Mucosa of descending colon (tissue), 3 donors: ENCODE measurements around the gene SMC3. TPM values are rescaled to one million over a fixed set of nuclear protein-coding genes. Genes with fewer than 3 reads are reported as not detected.

Experiments used
- ATAC-seq: fragments of 200-7000 bp; cut with Tn5 transposase; one replicate; pipeline ENCODE4 v1.9.1; 2020; ENCODE audit warnings: mild to moderate bottlenecking, moderate library complexity
- DNase-seq, 3 donors: peaks; one replicate each; pipeline ENCODE4 v3.0.0-alpha.2; 2020
- H3K36me3 ChIP-seq: fragments of 200-600 bp; one replicate; pipeline ENCODE4 v1.8.0; 2021; ENCODE audit warnings: low read depth, mild to moderate bottlenecking
- H3K4me1 ChIP-seq: fragments of 200-600 bp; one replicate; pipeline ENCODE4 v1.8.0; 2021; ENCODE audit warnings: low read depth, mild to moderate bottlenecking
- H3K4me3 ChIP-seq: fragments of 200-600 bp; one replicate; pipeline ENCODE4 v1.8.0; 2021; ENCODE audit warnings: mild to moderate bottlenecking
- H3K9me3 ChIP-seq: fragments of 200-600 bp; one replicate; pipeline ENCODE4 v1.8.0; 2021; ENCODE audit warnings: mild to moderate bottlenecking
- CTCF ChIP-seq: fragments of 200-600 bp; IDR thresholded peaks from one replicate; pipeline ENCODE4 v1.8.0; 2022; ENCODE audit warnings: antibody characterized with exemption, mild to moderate bottlenecking
- intact Hi-C, 2 donors: fragments of 100-400 bp; cut with DNase I in 1 of 2; cut with micrococcal nuclease in 1 of 2; formaldehyde crosslinking; loops; one replicate each; pipeline versions ENCODE4 v1.11.0 to v1.11.1; 2022; cut with DNase I, micrococcal nuclease
- long read RNA-seq, 2 donors: library from polyadenylated mRNA; unstranded; transcript quantifications; one replicate each; pipeline ENCODE4 v2.0.0, GENCODE V29; 2019 to 2021
- total RNA-seq, 3 donors: library from RNA; stranded (reverse); fragmentation: NEBNext Ultra II Directional in 2 of 3; extraction: Animal tissue kit (Norgen Biotek cat#: 25700) in 2 of 3; gene quantifications; one replicate each; pipeline versions ENCODE4 v1.2.1 to v1.2.4, GENCODE V29; 2021 to 2023
- donor health status: DM: no; HTN: no; CAD: no; lungs with moderate emphysema.
- donor health status: DM: no; HTN: no; CAD: no.
- donor health status: DM: no; HTN: yes; CAD: no.

The SMC3 gene
- total RNA-seq, result 10 to 100 TPM; 24.1 to 36.3 (median 27.3) TPM
- long read RNA-seq, donor 1, full-length matches to known transcripts, result 39 of 50 reads
- long read RNA-seq, donor 1, partial matches to known transcripts, result 10 of 50 reads
- long read RNA-seq, donor 1, other reads (novel, unspliced or antisense), result 1 of 50 reads
- long read RNA-seq, donor 2, partial matches to known transcripts, result 38 of 41 reads
- long read RNA-seq, donor 2, other reads (novel, unspliced or antisense), result 3 of 41 reads

- Histone ChIP-seq H3K9me3 (no peaks in the 10 kb centered on the region), H3K4me1 (no peaks in the 10 kb centered on the region), H3K4me3 (peak within 1 kb of the TSS; percentile 82), H3K36me3 (no peaks in the 10 kb centered on the region)
- intact Hi-C loops, result no loop called here
- ATAC-seq (peak; percentile 96), DNase-seq (peak; percentile 92 to 94 (median 92))
- TF ChIP-seq CTCF, result no peak
Measured at GRCh38 chr10:110567201-110568054, at the start of gene SMC3. Gene SMC3, plus strand, starts transcription at chr10:110567695. Its CDS starts 122 bp downstream, at chr10:110567817.

DNA sequence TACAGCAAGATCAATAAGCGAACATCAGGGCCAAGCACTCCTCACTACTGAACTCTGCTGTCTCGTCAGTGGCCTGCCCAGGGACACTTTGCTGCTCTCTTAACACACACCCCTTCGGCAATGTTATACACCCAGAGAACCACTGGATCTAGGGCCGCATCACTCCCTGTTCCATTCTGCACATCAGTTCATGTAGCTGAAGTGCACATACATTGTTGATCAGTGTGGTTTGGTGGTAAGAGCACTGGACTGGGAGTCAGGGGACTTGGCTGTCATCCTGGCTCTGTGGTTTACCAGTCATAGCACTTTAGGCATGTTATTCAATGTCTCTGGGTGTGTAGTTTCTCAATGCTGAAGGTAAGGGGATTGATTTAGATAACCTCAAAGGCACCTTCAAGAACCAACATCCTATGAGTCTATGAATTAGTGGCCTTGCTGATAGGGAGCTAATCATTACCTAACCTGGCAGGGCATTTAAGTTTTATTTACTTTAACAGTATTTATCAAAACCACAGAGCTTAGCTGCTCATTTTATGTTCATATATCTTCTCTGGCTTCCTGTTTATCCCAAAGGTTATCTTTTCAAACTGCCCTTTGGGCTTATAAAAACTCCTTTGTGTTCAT, 45.0 kb upstream of the SMC3 start:
- intact Hi-C loops, result no loop called here
- Histone ChIP-seq H3K4me3 (no peak overlapping the region), H3K36me3 (no peaks in the 10 kb centered on the region), H3K9me3 (no peaks in the 10 kb centered on the region), H3K4me1 (no peaks in the 10 kb centered on the region)
- no peak for TF ChIP-seq CTCF
- DNase-seq, result no peak
- peak; percentile 60 for ATAC-seq

GRCh38 chr10:110523736-110524135, 43.8 kb upstream of the SMC3 start:
- Histone ChIP-seq H3K9me3 (no peaks in the 10 kb centered on the region), H3K4me1 (no peaks in the 10 kb centered on the region), H3K36me3 (no peaks in the 10 kb centered on the region), H3K4me3 (no peak overlapping the region)
- ATAC-seq (no peak), DNase-seq (no peak)
- intact Hi-C loops, result no loop called here
- TF ChIP-seq CTCF, result no peak

- ATAC-seq (no peak), DNase-seq (no peak)
- Histone ChIP-seq H3K9me3 (no peaks in the 10 kb centered on the region), H3K4me3 (no peak overlapping the region), H3K4me1 (no peaks in the 10 kb centered on the region), H3K36me3 (no peaks in the 10 kb centered on the region)
- intact Hi-C loops, result no loop called here
- TF ChIP-seq CTCF, result no peak
Measured at GRCh38 chr10:110524179-110524858, 43.2 kb upstream of the SMC3 start.

DNA sequence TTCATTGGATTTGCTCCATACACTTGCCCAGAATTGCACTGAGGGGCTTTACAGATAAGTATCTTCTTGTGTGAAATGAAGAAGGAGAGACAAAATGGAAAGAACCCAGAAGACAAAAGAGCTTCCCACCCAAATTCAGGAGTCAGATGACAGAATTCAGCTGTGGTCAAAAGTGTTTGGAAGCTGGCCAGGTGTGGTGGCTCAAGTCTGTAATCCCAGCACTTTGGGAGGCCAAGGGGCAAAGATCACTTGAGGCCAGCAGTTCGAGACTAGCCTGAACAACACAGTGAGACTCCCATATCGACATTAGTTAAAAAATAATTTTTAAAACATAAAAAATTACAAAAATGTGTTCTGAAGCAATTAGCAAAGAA, 42.6 kb upstream of the SMC3 start:
- no peaks in the 10 kb centered on the region for H3K9me3 ChIP-seq
- intact Hi-C loops, result no loop called here
- no peak for ATAC-seq
- no peak for TF ChIP-seq CTCF
- no peaks in the 10 kb centered on the region for H3K4me1 ChIP-seq
- no peaks in the 10 kb centered on the region for H3K36me3 ChIP-seq
- H3K4me3 ChIP-seq, result no peak overlapping the region
- no peak for DNase-seq
